Endothelial cell of umbilical vein (primary cell): ENCODE measurements around the gene METTL9. TPM values are rescaled to one million over a fixed set of nuclear protein-coding genes. Genes with fewer than 3 reads are reported as not detected.

Experiments used
- BruUV-seq: library from RNA; stranded (reverse); fragments of 400-500 nt; replicated peaks from 2 replicates; lab custom pipeline; 2021; lab: Mats Ljungman, UMichigan
- CTCF ChIA-PET: fragments of 300-600, 350-600 bp; sonication (Branson Sonifier 250); formaldehyde crosslinking; loops from one replicate; lab custom pipeline; 2021; ENCODE audit warnings: antibody characterized with exemption, inconsistent platforms; lab: Charles Lee
- POLR2A ChIA-PET: fragments of 300-600, 350-600 bp; sonication (Branson Sonifier 250); formaldehyde crosslinking; loops from one replicate; lab custom pipeline; 2021; ENCODE audit warnings: antibody characterized with exemption, inconsistent platforms; lab: Charles Lee
- DNase-seq: peaks from one replicate; pipeline ENCODE4 v3.0.0-alpha.2; 2011; ENCODE audit warnings: low read depth, low spot score
- FAIRE-seq: peaks from 2 replicates; lab custom pipeline; 2011; peaks lifted over from hg19 to GRCh38; lab: Jason Lieb, UNC
- H2AFZ ChIP-seq: 2 replicates; pipeline ENCODE4 v1.6.0; 2012; ENCODE audit warnings: low read depth, low read length, control low read depth, inconsistent platforms
- H3K27ac ChIP-seq: 2 replicates; pipeline ENCODE4 v1.5.1; 2011; ENCODE audit warnings: low read depth, mild to moderate bottlenecking, control low read depth, low read length, moderate library complexity; ENCODE audit not compliant: insufficient read depth
- H3K27me3 ChIP-seq, 2 experiments: 2 replicates each; pipeline versions ENCODE4 v1.6.0 to v1.6.1; 2011; ENCODE audit warnings: low read length in 2 of 2, mixed read lengths in 1 of 2; ENCODE audit not compliant: control insufficient read depth in 2 of 2, insufficient read depth in 2 of 2
- H3K36me3 ChIP-seq, 2 experiments: 2 replicates in 1 of 2; 3 replicates in 1 of 2; pipeline ENCODE4 v1.5.1; 2011; ENCODE audit warnings: low read length in 2 of 2, mild to moderate bottlenecking in 1 of 2, moderate library complexity in 1 of 2; ENCODE audit not compliant: control insufficient read depth in 2 of 2, insufficient read depth in 2 of 2; ENCODE audit errors: extremely low read depth in 1 of 2
- H3K4me1 ChIP-seq: 3 replicates; pipeline ENCODE4 v1.5.1; 2011; ENCODE audit warnings: mild to moderate bottlenecking, low read length; ENCODE audit not compliant: control insufficient read depth, insufficient read depth; ENCODE audit errors: extremely low read depth
- H3K4me2 ChIP-seq: 2 replicates; pipeline ENCODE4 v1.6.1; 2011; ENCODE audit warnings: low read length, control low read depth, mixed read lengths; ENCODE audit not compliant: insufficient read depth
- H3K4me3 ChIP-seq, 3 experiments: fragments of 200-600 bp in 1 of 3; sonication (generic), shearing (Covaris generic) in 1 of 3; replicated peaks in 1 of 3; 2 replicates each; pipeline ENCODE4 v1.5.1; 2011 to 2016; ENCODE audit warnings: control low read depth in 3 of 3, low read length in 3 of 3, mild to moderate bottlenecking in 2 of 3, inconsistent platforms in 1 of 3, low read depth in 1 of 3, moderate library complexity in 1 of 3; ENCODE audit not compliant: insufficient read depth in 1 of 3
- H3K79me2 ChIP-seq: 2 replicates; pipeline ENCODE4 v1.6.0; 2012; ENCODE audit warnings: low read length, inconsistent platforms; ENCODE audit not compliant: control insufficient read depth, insufficient read depth
- H3K9ac ChIP-seq: replicated peaks from 2 replicates; pipeline ENCODE3; 2011; ENCODE audit warnings: low read length, control low read depth; ENCODE audit not compliant: insufficient read depth; ENCODE audit errors: extremely low read depth
- H3K9me1 ChIP-seq: replicated peaks from 3 replicates; pipeline ENCODE4 v1.6.0; 2011; ENCODE audit warnings: mild to moderate bottlenecking, low read length; ENCODE audit not compliant: control insufficient read depth, insufficient read depth; ENCODE audit errors: extremely low read depth
- H3K9me3 ChIP-seq: replicated peaks from 2 replicates; pipeline ENCODE4 v1.5.1; 2012; ENCODE audit warnings: low read length, inconsistent platforms; ENCODE audit not compliant: control insufficient read depth, insufficient read depth
- H4K20me1 ChIP-seq: replicated peaks from 2 replicates; pipeline ENCODE3; 2011; ENCODE audit warnings: mild to moderate bottlenecking, low read length; ENCODE audit not compliant: control insufficient read depth, insufficient read depth; ENCODE audit errors: extremely low read depth
- EZH2 ChIP-seq: IDR thresholded peaks from 2 replicates; pipeline ENCODE4 v1.6.1; 2012; ENCODE audit warnings: borderline replicate concordance, low read depth, mild to moderate bottlenecking, moderate library complexity, low read length, inconsistent platforms; ENCODE audit not compliant: severe bottlenecking
- FOS ChIP-seq: IDR thresholded peaks from 2 replicates; pipeline ENCODE4 v1.6.1; 2011; ENCODE audit warnings: mild to moderate bottlenecking, low read length, moderate library complexity, borderline replicate concordance; ENCODE audit not compliant: insufficient read depth
- GATA2 ChIP-seq: IDR thresholded peaks from 2 replicates; pipeline ENCODE4 v1.7.0; 2011; ENCODE audit warnings: low read depth, mild to moderate bottlenecking, moderate library complexity, mixed read lengths, low read length; ENCODE audit not compliant: insufficient read length, insufficient read depth
- JUN ChIP-seq: IDR thresholded peaks from 2 replicates; pipeline ENCODE4 v1.6.1; 2011; ENCODE audit warnings: borderline replicate concordance, low read depth; ENCODE audit not compliant: insufficient read length, insufficient read depth
- MAX ChIP-seq: IDR thresholded peaks from 2 replicates; pipeline ENCODE4 v1.6.1; 2011; ENCODE audit not compliant: insufficient read depth, insufficient read length
- POLR2A ChIP-seq: IDR thresholded peaks from 2 replicates; pipeline ENCODE4 v1.6.1; 2012; ENCODE audit warnings: low read depth, mild to moderate bottlenecking, control low read depth, low read length
- POLR2AphosphoS5 ChIP-seq: IDR thresholded peaks from 2 replicates; pipeline ENCODE4 v1.6.1; 2012; ENCODE audit warnings: low read depth, mild to moderate bottlenecking, control low read depth, low read length, moderate library complexity; ENCODE audit not compliant: insufficient read depth
- dilution Hi-C: fragments of 300-500 bp; cut with MboI; formaldehyde crosslinking; loops from one replicate; pipeline ENCODE4 v1.15.0; 2019; ENCODE audit warnings: low sequenced_read_pairs; ENCODE audit not compliant: extremely low pct_ligation_motif_present
- intact Hi-C: fragments of 100-400 bp; cut with micrococcal nuclease; formaldehyde crosslinking; loops from one replicate; pipeline ENCODE4 v1.10.0; 2022
- polyA plus RNA-seq, 4 experiments: library from polyadenylated mRNA; depleted of rRNA in 3 of 4; stranded (reverse) in 3 of 4; unstranded in 1 of 4; fragments of >200 nt; gene quantifications; 2 replicates each; pipeline versions ENCODE4 v1.2.1 to v1.2.3, GENCODE V29; 2011 to 2012; ENCODE audit warnings: missing spikeins in 1 of 4
- total RNA-seq: library from RNA; stranded (reverse); gene quantifications from 2 replicates; pipeline ENCODE4 v1.2.3, GENCODE V29; 2021

The METTL9 gene
- total and polyA plus RNA-seq, 2 donors (not counting 3 experiments of a cell fraction or from before 2014, with no cell fraction given) = 53.8 to 121 TPM

- no peak for TF ChIP-seq FOS
- TF ChIP-seq GATA2 = no peak
- TF ChIP-seq EZH2 = no peak
- TF ChIP-seq JUN = no peak
- no peak for TF ChIP-seq POLR2AphosphoS5
- no peak for TF ChIP-seq POLR2A
- no peak for TF ChIP-seq MAX
- Histone ChIP-seq H3K36me3 (no peaks in the 10 kb centered on the region), H3K9me1 (no peaks in the 10 kb centered on the region), H3K9ac (no peak overlapping the region), H3K27ac (no peak overlapping the region), H3K4me1 (no peaks in the 10 kb centered on the region), H4K20me1 (no peaks in the 10 kb centered on the region), H3K79me2 (no peaks in the 10 kb centered on the region), H3K4me3 (no peak overlapping the region), H3K4me2 (no peak overlapping the region), H3K27me3 (peaks cover 0 to 5% of the 10 kb centered on the region in 2 experiments), H2AFZ (no peak overlapping the region), H3K9me3 (no peaks in the 10 kb centered on the region)
- CTCF ChIA-PET = interaction anchor here (0.8 to 3.1 kb wide), 5 partner anchors 8 to 65 kb away, joined by 3 to 11 read pairs (median 3); no protein-coding TSS in a partner anchor
- intact Hi-C loops (no loop called here), dilution Hi-C loops (no loop called here)
- no peak for DNase-seq
- POLR2A ChIA-PET = no interaction called here
- FAIRE-seq = no peak
- BruUV-seq = no TSS peak
Measured at GRCh38 chr16:21592191-21592590, 7.2 kb upstream of the METTL9 start.
